HG02571 (cell line): ENCODE measurements around the gene KLHL41.
"Not testable (repeated sequence)": the region's sequence is repeated elsewhere in the genome, so short reads cannot be mapped to it uniquely, and the experiment has no call there.

Source experiments
- ATAC-seq: cut with Tn5 transposase; IDR thresholded peaks from one replicate; pipeline ENCODE4 v1.9.1; 2021; ENCODE audit warnings: mild to moderate bottlenecking, moderate library complexity; ENCODE audit not compliant: unreplicated experiment

KLHL41 gene

DNA sequence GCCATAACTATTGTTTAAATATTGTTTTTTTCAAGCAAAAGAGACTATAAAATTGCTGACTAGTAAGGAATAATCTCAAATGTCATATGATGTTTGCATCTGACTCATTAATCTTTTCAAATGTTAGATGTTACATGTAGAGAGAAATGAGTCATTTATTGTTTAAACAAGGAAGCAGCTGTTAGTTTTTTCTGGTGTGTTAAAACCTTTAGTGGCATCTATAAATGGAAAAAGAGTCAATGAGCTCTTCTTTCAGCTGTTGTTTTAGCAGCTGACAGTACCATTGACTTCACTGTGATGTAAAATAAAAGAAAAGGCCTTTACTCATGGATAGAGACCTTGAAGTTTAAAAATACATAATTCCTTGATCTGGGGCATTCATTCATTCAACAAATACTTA, 1.8 kb upstream of the KLHL41 start:
- ATAC-seq: no peak

DNA sequence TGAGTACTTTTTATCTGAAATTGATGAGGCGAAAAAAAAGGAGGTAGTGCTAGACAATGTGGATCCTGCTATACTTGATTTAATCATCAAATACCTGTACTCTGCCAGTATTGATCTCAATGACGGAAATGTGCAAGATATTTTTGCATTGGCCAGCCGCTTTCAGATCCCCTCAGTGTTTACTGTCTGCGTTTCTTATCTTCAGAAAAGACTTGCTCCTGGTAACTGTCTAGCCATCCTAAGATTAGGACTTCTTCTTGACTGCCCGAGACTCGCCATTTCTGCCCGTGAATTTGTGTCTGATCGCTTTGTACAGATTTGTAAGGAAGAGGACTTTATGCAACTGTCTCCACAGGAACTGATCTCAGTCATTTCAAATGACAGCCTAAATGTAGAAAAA, 453 bp downstream of the KLHL41 start:
- no peak for ATAC-seq

DNA sequence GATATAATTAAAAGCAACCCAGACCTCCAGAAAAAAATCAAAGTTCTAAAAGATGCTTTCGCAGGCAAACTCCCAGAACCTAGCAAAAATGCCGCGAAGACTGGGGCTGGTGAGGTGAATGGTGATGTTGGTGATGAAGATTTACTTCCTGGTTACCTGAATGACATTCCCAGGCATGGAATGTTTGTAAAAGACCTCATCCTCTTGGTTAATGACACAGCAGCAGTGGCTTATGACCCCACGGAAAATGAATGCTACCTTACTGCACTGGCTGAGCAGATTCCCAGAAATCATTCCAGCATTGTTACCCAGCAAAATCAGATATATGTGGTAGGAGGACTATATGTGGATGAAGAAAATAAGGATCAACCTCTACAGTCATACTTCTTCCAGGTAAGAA, 994 bp downstream of the KLHL41 start:
- no peak for ATAC-seq

DNA sequence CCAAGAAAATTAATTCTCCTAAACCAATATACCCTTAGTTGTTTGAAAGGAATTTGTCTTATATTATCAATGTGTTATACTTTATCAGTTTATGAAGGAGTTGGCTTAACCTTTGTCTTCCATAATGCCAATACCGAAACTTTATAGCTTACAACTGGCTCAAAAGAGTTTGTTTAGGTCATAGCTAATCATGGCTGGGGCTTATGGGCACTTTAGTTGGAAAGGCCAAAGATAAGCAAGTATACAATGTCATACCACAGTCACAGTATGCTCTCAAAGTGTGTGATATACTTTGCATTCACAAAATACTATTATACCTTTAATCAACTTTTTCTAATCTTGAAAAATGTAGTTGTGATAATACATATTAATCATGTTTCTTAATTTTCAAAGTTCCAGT, 2.3 kb downstream of the KLHL41 start:
- no peak for ATAC-seq

DNA sequence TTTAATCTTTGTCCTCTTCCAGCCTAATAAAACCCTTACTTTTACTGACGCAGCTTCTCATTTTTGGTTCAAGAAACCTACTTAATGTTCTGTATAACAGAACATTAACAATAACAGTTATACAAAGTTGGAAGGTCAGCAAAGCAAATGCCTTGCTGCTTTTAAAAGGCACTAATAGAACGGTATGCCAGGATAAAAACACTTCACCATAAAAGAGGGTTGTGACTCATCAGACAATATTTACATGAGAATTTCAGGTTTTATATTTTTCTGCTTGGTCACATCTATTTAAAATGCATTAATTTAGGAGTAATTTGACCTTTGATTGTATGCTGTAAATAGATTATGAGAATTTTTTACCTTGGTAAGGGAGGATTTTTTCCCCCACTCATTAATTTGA, 3.0 kb downstream of the KLHL41 start:
- no peak for ATAC-seq

DNA sequence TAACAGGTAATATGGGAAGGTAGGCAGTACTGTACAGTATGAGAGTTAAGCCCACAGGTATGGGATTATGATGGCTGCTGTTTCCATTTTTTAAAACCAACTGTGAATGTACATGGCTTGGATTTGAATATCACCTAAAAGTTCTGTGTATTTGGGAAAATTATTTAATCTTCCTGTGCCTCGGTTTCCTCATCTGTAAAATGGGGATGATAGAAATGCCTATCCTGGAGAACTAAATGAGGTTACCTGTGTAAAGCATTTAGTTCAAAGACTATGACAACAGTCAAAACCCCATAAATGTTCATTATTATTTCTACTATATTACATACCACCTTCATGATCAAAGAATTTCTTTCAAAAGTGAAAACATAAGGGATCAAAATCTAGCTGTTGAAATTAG, 3.6 kb downstream of the KLHL41 start:
- ATAC-seq: no peak

DNA sequence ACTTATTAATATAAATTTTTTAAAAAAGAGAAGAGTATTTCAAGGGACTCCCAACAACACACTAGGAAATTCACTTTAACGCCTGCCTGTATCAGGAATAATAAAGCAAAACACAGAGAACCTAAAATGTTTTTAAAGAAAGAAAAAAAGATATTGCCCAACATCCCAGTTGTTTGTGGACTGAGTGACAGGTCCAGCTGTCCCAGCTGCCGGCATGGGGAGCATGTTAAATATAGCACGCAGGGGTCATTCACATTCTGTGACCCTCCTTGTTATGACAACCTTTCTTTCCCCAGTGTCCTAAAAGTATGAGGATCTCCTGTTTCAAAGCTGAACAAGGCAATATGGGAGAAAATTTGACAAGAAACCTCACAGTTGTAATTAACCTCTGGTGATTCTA, 4.4 kb downstream of the KLHL41 start:
- no peak for ATAC-seq

DNA sequence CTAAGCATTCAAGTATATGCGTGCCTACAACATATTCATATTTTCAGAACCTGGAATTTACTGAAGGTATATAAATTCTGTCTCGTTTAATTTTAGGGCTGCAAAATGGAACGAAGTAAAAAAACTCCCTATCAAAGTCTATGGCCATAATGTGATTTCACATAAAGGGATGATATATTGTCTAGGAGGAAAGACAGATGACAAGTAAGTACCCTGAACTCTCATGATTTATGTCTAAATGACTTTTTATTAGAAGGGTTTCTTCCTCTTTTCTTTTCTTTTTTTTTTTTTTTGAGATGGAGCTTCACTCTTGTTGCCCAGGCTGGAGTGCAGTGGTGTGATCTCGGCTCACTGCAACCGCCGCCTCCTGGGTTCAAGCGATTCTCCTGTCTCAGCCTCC, 5.3 kb downstream of the KLHL41 start:
- ATAC-seq: not testable (repeated sequence)

DNA sequence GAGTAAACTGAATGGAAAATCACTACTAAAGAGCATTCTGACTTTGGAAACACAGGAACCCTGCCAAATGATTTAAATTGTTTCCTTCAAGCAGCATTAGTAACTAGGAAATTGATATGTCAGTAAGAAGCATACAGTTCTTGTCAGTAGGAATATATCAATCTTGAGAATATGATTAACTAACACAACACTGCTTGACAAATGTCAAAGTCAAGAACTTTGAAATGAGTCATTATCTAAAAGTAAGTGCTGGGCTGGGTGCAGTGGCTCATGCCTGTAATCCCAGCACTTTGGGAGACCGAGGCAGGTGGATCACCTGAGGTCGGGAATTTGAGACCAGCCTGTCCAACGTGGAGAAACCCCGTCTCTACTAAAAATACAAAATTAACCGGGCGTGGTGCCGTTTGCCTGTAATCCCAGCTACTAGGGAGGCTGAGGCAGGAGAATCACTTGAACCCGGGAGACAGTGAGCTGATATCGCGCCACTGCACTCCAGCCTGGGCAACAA, 7.0 kb downstream of the KLHL41 start:
- not testable (repeated sequence) for ATAC-seq

DNA sequence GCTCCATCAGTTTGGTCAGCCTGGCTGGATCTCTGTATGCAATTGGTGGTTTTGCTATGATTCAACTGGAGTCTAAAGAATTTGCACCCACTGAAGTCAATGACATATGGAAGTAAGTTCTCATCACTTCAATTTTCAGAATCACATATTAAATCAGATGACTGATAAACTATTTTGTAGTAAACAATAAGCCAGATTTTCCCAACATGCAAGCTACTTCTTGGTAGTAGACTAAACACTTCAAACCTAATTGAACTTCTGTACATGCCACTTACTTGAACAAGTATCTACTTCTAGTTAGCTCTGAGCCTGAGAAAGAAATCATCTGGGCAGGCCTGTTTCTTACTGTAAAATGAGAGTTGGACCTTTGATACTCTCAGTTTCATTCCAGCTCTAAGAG, 11.4 kb downstream of the KLHL41 start:
- ATAC-seq: no peak

DNA sequence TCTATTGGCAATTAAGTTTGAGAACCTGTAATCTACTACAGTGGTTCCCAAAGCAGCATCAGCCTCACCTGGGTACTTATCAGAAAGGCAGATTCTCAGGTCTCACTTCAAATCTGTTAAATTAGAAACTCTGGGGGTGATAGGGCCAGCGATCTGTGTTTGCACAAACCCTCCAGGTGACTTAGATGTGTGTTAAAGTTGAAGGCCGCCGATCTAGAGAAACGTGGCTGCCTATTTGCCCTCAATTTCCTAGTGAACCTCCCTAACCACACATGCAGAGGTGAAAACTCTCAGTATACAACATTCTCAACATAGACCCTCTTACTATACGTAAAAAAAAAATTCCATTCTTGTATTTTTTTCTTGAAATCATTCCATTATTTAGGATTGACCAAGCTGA, 14.2 kb downstream of the KLHL41 start:
- no peak for ATAC-seq

DNA sequence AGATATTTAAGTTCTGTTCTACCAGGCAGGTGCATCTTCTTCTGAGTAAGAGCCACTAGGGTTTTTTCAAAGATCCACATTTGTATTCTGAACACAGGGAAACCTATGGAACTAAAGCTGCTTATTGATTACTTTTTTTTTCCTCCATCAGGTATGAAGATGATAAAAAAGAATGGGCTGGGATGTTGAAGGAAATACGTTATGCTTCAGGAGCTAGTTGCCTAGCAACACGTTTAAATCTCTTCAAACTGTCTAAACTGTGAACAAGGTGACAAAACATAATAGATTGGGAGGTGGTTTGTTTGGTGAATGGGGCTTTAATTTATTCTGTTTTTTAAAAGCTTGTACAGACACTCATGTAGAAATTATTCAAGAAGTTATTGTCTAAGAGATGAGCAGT, 15.9 kb downstream of the KLHL41 start:
- no peak for ATAC-seq

DNA sequence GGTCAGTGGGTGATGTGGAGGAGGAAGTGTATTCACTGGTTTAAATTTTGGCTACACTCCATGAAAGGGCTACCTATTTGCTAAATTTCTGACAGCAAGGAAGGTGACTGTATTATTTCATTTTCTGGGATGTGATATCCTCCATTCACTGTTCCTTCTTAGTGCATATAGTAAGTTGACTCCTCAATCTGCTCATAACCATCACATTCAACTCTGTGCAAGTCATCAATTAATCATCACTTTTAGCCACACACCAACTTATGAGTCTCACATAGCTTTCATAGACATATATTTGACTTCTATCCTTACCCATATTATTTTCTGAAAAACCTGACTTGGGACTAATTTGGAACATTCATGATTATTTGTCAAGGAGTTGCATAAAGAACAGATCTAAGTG, 16.9 kb downstream of the KLHL41 start:
- ATAC-seq: no peak

DNA sequence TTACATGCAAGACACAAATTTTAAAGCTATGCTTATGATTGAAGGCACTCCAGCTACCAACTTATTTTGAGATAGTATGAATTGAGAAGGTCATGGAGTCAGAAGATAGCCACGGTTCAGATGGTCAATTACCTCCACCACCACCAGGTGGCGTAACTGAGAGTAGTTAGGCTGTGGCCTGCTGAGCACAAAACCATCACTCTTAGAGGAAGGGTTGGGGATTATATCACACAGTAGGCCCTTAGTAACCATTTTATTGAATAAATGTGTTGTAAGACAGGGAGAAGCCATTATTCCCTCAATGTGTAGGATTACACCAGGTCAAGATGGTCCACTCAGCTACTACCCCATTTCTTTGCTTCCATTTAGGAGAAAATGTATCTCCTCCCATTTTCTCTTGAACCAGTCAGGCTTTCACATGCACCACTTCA, 18.8 kb downstream of the KLHL41 start:
- ATAC-seq: peak; percentile 82

DNA sequence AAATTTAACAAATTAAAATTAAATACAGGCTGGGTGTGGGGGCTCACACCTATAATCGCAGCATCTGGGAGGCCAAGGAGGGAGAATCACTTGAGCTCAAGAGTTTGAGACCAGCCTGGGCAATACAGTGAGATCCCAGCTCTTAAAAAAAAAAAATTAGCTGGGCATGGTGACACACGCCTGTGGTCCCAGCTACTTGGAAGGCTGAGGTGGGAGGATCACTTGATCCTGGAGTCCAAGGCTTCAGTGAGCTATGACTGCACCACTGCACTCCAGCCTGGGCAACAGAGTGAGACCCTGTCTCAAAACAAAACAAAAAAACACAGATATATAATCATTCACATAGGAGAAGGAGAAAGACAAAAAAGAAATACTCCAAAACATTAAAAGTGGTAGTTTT, 30.0 kb downstream of the KLHL41 start:
- not testable (repeated sequence) for ATAC-seq

DNA sequence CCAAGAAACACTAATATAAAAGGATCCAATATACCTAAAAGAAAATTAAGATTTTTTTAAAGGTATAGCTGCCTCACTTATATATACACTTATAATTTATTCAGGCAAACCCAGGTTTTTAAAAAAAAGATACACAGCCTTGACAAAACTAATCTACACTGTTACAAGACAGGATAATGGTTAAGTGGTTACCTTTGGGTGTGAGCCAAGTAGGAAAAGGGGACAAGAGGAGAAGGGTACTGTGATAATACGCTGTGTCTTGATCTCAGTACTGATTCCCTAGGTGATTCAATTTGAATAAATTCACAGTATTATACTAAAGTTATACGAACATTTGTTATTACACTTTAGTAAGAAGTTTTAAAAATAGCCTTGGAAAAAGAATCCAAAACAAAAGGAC, 30.6 kb downstream of the KLHL41 start:
- no peak for ATAC-seq

DNA sequence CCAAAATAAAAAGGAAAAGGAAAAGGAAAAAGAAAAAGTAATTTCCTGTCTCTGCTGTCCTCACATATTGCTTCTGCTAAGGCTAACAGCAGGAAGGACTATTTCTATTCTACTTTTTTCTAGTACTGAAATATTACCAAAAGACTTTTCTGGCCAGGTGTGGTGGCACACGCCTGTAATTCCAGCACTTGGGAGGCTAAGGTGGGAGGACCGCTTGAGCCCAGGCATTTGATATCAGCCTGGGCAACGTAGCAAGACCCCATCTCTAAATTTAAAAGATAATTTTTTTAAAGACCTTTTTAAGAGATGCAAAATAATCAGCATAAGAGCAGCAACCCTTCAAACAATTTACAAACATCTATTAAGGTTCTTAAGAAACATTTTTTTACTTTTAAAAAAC, 32.9 kb downstream of the KLHL41 start:
- no peak for ATAC-seq

DNA sequence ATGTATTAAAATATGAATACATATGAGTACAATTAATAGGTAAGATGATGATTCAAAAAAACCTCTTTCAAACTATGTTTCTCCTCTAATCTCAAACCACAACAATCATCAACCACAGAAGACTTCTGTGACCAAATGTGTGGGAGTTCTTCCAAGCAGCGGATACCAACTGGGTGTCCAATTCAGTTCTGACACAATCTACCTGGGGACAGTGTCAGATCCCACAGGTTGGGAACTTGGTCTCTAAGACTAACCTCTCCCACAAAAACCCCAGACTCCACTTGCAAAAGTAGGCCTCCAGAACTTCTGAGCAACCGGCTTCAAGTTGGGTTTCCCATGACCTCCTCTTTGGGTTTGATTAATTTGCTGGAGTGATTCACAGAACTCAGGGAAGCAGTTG, 37.3 kb downstream of the KLHL41 start:
- no peak for ATAC-seq

DNA sequence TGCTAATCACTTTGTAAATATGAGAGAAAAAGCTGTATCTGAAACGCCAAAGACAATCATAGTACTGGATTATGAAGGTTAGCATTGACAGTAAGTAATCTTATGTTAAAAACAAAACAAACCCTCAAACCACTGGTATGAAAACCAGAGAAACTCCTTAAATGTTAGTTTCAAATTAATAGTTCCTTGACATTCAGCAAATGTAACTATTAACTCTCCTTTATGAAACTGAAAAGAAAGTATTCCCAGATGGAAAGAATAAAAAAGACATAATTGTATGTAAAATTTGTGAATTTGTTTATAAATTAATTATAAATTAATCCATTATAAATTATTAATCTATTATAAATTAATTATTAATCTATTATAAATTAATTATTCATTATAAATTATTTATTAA, 51.9 kb downstream of the KLHL41 start:
- no peak for ATAC-seq

DNA sequence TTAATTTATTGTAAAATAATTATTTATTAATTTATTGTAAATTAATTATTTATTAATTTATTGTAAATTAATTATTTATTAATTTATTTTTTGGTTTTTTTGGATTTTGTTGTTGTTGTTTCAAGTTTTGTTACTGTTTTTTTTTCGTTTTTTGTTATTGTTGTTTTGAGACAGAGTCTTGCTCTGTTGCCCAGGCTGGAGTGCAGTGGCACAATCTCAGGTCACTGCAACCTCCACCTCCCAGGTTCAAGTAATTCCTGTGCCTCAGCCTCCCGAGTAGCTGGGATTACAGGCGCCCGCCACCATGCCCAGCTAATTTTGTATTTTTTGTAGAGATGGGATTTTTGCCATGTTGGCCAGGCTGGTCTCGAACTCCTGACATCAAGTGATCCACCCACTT, 52.6 kb downstream of the KLHL41 start:
- not testable (repeated sequence) for ATAC-seq

DNA sequence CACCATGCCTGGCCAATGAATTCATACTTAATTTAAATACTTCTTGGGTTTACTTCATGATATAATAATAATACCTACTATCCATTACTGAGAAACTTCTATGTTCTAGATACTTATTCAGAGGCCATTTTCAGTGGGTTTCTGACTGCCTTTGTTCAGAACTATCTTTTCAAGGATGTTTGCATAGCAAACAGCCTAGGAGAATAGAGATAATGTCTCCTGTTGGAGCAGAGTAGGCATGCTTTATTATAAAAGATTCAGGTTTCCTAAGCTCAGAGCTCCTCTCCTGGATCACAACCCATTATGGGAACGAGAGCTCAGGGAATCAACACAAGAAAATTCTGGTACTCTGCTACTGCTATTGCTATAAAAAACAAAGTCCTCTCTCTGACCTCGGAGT, 53.0 kb downstream of the KLHL41 start:
- ATAC-seq: no peak

DNA sequence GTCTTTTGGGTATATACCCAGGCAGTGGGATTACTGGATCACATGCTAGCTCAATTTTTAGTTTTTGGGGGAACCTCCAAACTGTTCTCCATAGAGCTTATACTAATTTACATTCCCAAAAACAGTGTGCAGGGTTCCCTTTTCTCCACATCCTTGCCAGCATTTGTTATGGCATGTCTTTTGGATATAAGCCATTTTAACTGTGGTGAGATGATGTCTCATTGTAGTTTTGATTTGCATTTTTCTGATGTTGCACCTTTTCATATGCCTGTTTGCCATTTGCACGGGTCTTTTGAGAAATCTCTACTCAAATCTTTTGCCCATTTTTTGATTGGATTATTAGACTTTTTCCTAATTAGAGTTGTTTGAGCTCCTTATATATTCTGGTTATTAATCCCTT, 56.2 kb downstream of the KLHL41 start:
- no peak for ATAC-seq

DNA sequence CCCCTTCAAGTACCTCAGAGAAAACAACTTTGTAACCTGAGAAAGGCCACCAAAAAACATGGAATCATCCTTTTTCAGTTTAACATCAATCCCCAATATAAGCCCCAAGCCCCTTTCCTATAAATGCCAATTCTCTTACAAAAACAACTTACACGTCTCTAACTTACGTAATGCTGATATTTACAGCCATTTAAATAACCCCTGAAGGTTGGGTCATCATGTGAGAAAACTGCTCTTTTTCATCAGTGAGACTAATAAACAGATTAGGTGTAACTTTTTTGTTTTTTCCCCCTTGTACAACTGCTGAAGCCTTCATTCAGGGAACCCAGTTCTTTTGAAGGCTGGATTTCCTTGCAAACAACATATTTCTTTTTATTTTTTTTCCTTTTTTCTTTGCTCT, 60.4 kb downstream of the KLHL41 start:
- ATAC-seq: no peak

DNA sequence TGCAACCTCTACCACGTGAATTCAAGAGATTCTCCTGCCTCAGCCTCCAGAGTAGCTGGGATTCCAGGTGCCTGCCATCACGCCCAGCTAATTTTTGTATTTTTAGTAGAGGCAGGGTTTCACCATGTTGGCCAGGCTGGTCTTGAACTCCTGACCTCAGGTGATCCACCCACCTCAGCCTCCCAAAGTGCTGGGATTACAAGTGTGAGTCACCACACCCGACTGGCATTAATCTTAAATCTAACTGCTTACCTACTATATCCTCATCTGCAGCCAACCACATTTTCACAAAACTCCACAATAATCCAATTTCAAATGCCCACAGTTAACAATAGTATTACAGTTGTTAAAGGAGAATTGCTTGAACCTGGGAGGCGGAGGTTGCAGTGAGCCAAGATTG, 61.2 kb downstream of the KLHL41 start:
- not testable (repeated sequence) for ATAC-seq
